T-helper 2 cell treated with Interferon-gamma antibody and Interleukin-4, amounts not matched to agents 100 ng/mL and 5 ng/mL, for 36 hours (primary cell): Measurements from ENCODE around the gene GLIS1. TPM values are rescaled to one million over a fixed set of nuclear protein-coding genes. Genes with fewer than 3 reads are reported as not detected.

ENCODE experiments used
- intact Hi-C: fragments of 100-400 bp; cut with micrococcal nuclease; formaldehyde crosslinking; loops from one replicate; pipeline ENCODE4 v1.15.1; 2023
- total RNA-seq: library from RNA; stranded (reverse); gene quantifications from 2 replicates; pipeline ENCODE4 v1.2.3, GENCODE V29; 2022

The GLIS1 gene
- total RNA-seq, 1 donor from 2014 or later, result not detected

DNA sequence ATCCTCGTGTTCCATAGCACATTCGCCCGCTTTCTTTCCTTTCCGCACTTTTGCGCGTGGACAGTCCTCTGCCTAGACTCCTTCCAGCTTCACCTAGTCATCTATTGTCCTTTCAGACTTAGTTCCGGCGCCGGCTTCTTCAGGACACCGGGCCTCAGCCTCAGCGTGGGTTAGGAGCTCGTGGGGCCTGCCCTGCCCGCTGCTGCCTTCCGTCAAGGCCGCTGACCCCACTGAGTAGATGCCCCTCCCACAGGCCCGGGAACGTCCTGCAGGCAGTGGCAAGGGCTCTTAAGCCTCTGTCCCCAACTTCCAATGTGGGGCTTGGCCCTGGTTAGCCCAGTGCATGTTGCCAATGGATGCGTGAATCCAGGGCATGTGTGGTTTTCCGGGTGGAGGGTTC lies 268.4 kb downstream of the GLIS1 start:
- intact Hi-C loops, result loop anchor here (5.0 kb wide), 1 partner anchor 193 kb away; no protein-coding TSS in a partner anchor

DNA sequence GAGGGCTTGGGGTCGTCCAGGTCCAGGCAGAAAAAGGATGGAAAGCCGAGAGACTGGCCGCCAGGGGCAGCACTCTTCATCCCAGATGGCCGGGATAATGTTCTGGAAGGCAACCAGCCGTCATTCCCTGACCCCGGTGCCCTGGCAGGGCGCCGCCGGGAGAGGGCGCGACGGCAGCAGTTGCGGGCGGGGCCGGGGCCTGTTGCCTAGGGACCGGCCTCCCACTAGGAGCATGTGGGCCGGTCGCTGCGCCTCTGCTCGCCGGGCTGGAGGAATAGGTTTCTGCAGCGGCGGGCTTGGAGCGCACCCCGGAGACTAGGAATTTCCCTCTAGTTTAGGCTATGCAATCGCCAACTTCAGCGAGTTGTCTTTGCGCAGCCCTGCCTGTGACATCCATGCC lies 268.8 kb downstream of the GLIS1 start:
- intact Hi-C loops, result loop anchor here (5.0 kb wide), 1 partner anchor 193 kb away; no protein-coding TSS in a partner anchor

DNA sequence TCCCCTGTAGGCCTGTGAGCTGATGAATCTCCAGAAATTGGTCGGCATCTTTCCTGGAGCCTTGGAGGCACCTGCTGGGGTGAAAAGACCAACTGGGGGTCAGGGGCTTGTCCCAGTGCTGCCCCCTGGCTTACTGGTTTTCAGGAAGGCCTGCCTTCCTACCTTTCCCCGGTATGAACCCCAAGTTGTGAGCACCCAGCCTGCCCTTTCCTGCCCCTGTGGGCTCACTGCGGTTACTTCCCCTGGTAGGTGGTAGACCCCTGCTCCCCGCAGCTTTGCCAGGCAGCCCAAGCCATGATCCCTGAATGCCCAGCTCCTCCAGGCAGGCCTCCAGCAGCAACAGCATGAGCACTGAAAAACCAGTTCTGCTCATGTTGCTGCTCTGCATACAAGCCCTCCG lies 269.6 kb downstream of the GLIS1 start:
- intact Hi-C loops, result no loop called here

DNA sequence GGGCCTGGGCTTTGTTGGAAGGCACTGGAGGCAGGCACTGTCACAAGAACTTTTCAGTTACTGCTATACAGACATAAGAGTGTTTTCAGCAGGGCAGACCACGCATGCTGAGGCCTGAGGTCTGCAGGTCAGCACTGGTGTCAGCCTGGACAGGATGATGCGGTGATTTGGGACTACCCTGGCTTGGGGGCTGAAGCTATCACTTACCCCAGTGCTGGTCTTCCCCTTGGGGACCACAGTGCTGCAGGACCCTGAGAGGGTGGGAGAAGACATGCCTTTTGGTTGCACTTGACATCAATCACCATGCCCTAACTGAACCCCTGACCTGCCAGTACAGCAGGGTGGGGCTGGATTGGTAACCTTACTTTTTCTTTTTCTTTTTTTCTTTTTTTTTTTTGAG lies 270.6 kb downstream of the GLIS1 start:
- intact Hi-C loops, result no loop called here

DNA sequence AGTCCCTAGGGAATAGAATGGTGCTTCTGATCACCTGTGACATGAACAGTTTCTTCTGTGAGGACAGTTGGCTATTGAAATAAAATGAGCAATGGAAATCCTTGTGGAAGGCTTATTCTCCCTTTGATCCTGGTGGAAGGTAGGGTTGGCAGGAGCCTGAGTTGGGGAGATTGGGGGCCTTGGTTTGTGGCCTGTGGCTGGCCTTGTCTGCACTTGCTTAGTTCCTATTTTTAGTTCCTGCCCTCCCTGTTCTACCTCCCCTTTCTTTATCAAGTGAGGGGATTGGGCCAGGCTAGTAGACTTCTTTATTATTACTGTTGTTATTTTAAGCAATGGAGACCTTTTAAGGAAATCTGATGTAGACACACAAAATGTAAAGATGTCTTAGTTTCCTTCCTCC lies 271.6 kb downstream of the GLIS1 start:
- intact Hi-C loops, result no loop called here

DNA sequence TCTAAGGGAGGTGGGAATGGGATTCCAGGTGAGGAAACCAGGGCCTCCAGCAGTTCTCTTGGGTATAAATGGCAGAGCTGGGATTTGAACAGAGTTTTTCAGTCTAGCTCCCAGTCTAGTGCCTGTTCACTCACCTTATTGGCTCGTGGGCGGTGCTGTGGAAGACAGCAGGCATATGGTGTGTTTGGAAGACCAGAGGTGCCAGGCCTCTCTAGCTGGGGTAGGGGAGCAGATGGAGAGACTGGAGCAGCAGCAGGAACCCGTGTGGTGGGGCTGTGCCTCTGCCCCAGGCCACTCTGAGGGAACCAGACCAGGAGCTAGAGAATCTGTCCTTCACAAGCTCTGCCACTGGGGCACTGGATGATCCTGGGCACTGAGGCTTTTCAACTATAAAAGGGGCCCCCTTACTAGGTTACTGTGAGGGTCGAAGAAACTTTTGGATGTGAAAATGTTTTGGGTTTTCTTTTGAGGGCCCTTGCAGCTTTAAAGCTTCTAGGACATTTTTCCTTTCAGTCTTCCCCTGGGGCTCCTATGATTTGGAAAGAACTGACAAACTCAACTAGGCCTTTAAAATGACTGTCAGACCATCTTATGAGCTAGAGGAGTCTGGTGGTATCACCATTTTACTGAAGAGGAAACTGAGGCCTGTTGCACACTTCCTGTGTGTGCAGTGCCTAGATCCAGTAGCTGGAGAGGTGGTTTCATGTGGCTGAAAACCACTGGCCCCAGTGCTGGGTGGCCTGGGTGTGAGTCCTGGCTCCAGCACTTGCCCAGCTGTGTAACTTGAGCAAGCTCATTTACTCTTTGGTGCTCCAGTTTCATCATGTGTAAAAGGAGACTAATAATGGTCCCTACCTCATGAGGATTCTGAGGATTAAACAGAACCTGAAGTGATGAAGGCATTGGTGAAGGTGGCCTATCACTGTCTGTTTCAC lies 273.7 kb downstream of the GLIS1 start:
- intact Hi-C loops, result no loop called here

DNA sequence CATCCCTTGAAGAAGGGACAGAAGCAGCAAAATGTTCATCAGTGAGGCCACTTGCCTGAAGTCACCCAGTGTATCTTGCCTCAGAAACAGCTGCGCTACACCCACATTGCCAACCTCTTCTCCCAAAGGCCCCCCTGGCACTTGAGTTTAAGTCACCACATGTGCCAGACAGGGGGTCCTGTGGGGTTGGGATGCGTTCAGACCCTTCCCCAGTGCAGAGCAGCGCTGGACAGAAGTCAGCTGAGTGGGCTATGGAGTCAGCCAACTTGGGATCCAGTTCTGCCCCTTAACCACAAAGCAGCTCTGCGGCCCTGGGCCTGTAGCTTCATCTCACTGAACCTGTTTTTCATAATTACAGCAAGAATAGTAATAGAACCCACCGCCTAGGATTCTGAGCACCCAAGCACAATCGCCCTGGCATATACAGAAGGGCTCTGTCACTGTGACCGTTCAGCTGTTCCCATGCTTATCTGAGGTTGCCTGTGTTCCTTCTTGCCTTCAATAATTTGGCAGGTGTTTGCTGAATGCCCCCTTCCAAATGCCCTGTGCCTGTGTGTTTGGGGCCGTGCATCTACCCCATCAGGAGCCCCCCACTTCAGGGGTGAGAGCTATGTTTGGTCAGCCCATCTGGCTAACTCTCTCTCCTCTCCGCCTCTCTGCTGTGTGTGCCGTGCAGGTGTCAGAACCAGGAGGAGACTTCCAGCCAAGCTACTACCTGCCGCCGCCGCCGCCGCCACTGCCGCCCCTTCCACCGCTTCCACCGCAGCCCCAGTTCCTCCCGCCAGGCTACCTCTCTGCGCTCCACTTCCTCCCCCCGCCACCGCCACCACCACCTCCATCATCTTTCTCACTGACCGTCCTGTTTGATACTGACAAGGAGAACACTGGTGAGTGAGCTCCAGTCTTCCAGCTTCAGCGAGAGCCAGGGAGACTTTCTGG lies 274.7 kb downstream of the GLIS1 start:
- intact Hi-C loops, result no loop called here

DNA sequence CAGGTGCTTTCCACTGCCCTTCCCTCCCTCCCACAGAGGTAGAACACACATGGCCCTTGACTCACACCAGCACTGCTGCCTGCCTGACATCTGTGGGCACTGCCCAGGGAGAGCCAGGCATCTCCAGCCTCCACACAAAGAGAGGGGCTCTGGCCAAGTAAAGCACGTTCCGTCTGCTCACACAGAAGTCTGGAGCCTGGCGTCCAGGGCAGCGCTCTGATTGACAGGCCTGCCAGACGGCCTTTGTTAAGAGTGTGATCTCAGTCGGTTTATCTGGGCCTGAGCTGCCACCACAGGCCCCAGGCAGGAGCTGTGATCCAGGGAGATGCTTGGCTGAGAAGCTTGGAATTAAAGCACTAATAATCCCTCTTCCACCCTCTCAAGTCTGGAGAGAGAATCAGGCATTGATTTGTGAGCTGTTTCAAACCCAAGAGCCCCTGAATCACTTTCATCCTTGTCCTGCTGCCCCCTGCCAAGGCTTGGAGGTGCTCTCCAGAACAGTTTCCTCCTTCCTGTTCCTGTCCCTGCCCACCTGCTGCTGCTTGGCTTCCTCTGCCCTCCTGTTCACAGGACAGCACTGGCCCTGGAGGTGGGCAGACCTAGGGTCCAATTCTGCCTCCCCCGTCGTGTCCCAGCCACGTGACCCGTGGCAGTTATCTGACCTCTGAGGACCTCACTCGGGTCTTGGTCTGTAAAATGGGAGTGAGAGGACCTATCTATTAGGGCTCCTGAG lies 276.0 kb downstream of the GLIS1 start:
- intact Hi-C loops, result no loop called here

DNA sequence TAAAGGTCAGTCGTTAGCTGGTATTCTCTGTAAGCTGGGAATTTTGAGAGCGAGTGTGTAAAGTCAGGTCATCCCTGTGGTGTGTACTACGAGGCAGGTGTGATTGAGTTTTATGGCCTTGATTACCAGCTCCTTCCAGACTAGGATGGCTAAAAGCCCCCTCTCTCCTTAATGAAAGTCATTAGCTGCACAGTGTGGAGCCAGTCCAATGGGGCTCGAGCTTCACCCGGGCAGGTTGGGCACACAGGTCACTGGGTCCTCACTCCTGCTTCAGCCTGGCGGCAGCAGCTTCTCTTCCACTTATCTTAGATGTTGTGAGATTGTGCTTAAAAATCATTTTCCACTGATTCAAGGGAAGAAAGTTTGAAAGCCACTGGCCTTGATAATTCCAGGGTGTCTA lies 276.8 kb downstream of the GLIS1 start:
- intact Hi-C loops, result no loop called here

DNA sequence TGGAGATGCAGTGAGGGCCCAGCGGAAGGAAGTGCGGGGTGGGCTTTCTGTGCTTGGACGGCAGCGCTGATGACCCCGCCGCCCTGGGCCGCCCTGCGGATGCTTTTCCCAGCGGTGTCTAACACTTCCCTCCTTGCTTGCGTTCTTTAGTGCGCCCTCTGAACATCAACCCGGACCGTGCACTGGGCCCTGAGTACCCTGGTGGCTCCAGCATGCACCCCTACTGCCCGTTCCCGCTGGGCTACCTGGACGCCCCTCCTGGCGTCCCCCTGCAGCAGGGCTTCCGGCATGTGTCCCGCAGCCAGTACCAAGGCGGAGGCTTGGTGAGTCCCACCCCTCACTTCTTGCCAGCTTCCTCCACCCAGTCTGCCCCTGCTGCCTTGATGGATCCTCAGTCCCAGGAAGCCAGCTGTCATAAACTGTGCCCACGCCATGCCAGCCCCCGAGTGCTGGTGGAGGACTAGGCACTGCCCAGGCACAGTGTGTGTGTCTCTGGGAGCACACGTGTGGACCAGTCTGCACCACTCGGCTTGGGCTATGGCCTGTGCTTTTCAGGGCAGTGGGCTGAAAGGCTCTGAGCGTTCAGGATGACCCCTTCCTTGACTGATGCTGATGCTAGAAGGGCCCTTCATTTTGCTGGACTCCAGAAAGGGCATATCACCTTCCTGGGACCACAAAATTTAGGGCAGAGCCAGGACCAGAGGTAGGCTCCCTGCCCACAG lies 277.5 kb downstream of the GLIS1 start:
- intact Hi-C loops, result no loop called here

DNA sequence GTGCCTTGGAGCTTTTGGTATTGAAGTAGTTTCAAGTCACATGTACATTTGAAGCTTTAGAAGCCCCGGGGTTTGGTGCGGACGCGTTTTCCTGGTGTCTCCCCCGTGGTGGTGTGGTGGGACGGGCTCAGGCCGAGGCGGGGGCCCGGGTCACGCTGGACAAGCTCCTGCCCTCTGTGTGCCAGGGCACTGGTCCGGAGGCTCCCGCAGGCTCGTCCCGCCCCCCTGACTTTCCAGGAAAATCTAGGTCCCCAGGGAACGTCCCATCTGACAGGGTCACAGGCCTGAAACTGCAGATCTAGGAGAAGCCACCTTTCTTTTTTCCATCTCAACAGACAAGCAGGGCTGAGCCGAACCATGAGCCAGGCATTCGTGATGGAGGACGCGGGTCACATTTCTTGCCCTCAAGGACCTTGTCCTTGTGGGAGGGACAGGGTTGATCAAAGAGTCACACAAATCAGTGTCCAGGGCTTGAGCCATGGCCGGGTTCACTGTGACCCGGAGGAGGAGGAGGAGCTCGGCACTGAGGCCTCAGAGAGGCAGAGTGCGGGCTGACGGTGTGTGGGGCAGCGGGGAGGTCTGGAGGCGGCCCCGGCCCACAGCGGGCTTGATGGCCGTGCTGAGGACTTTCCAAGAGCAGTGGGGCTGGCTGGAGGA lies 278.2 kb downstream of the GLIS1 start:
- intact Hi-C loops, result no loop called here

DNA sequence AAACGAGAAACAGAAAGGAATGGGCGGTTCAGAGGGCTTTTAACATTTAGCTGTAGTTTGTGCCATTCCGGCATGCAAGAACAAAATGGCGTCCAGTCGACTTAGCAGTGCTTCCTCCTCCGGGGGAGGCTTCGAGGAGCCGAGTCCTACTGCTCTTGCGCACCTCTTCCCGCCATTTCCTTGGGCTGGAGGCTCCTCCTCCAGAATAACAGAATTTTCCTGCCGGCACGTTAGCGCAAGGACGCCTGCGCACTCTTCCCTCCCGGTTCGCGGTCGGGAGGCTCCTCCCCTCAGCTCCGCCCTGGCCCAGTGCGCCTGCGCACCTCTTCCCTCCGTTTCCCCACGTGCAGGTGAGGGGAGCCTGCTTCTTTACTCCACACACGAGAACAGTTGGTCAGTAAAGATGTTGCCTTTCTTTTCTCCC lies 278.7 kb downstream of the GLIS1 start:
- intact Hi-C loops, result no loop called here

DNA sequence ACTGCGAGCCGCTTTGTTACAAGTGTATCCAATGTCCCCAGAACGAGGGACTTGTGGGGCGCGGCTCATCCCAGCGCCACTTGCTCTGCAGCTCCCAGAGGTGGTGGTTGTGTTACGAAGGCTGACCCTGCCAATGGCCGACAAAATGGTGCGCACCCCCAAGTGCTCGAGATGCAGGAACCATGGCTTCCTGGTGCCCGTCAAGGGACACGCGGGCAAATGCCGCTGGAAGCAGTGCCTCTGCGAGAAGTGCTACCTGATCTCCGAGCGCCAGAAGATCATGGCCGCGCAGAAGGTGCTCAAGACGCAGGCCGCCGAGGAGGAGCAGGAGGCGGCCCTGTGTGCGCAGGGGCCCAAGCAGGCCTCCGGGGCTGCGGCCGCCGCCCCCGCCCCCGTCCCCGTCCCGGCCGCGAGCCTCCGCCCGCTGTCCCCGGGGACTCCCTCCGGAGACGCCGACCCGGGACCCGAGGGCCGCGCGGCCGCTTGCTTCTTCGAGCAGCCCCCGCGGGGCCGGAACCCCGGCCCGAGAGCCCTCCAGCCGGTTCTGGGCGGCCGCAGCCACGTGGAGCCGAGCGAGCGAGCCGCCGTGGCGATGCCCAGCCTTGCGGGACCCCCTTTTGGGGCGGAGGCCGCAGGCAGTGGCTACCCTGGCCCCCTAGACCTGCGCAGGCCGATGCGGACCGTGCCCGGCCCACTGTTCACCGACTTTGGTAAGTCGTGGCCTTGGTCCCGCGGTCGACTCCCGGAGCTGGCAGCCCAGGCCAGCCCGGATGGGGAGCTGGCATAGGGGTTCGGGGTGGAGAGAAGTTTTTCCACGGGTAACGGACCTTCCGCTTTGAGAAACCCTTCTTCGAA lies 279.4 kb downstream of the GLIS1 start, which contains the start of gene DMRTB1:
Gene DMRTB1, plus strand, starts transcription at position 79 of the 855 bp plus-strand sequence. Its CDS starts 55 bp downstream, at position 134.
- intact Hi-C loops, result no loop called here

DNA sequence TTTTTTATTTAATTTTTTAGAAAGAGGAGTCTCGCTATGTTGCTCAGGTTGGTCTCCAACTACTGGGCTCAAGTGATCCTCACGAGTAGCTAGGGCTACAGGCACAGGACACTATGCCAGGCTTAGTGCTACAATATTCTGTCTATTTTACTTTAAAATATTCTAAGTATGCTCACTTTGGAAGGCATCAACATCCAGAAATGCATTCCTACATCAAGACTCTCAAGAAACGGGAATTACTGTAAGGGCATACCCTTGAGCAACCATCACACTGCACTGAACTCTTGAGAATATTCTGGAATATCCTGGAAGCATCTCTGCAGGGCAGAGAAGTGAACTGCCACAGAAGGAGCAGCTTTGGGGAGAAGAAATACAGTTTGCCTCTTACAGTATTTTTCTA lies 280.3 kb downstream of the GLIS1 start:
- intact Hi-C loops, result no loop called here

Other genes with a start within 250 kb of the GLIS1 start
- 27.3 and 28.4 TPM in 2 replicates for gene NDC1, start 99.1 kb upstream of the GLIS1 start, total RNA-seq
- 15.3 and 16.7 TPM in 2 replicates for gene YIPF1, start 150.6 kb upstream of the GLIS1 start, total RNA-seq
- not detected in 2 replicates for gene DIO1, start 155.0 kb upstream of the GLIS1 start, total RNA-seq
- 61.6 and 66.9 TPM in 2 replicates for gene IFT25, start 206.5 kb upstream of the GLIS1 start, total RNA-seq
- gene LRRC42, start 207.2 kb upstream of the GLIS1 start, total RNA-seq, result 19.2 and 23.4 TPM in 2 replicates